K562 (cell line): Measurements from ENCODE around the gene TMEM43.

Experiments
- IRF2 ChIP-seq: sonication (generic); formaldehyde crosslinking; IDR thresholded peaks from 2 replicates; pipeline ENCODE4 v1.8.1; 2022; ENCODE audit warnings: mild to moderate bottlenecking, missing genetic modification reagents
- NFIC ChIP-seq: fragments of 450-650 bp; IDR thresholded peaks from 2 replicates; pipeline ENCODE4 v1.6.1; 2017; ENCODE audit warnings: mild to moderate bottlenecking, inconsistent platforms
- ZNF274 ChIP-seq: IDR thresholded peaks from 2 replicates; pipeline ENCODE4 v1.6.1; 2011; ENCODE audit warnings: low read depth, mild to moderate bottlenecking, low read length, moderate library complexity, borderline replicate concordance
- TF ChIP-seq, protein P1 (sequence below), 2 experiments: fragments of 450-650 bp in 1 of 2; sonication (generic) in 1 of 2; formaldehyde crosslinking; conservative IDR thresholded peaks; 2 replicates each; pipeline versions ENCODE4 v1.4.0 to v1.8.1; 2020 to 2022; ENCODE audit warnings: mild to moderate bottlenecking in 1 of 2, missing genetic modification reagents in 1 of 2

DNA sequence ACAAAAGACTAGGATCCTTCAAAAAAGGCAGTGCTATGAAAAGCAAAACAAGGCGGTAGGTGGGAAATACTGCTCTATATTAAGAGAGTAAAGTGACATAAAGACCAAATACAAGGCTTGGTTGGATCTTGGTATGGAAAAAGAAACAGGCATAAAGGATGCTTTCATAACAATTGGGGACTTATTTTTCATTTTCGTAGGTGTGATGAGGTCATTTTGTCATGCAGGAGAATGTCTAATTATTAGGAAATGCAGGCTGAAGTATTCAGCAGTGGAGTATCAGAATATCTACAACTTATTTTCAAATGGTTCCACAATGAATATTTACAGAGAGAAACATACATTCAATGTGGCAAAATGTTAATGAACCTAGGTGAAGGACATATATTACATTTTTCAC, 44.6 kb downstream of the TMEM43 start:
- TF ChIP-seq, protein P1, sequence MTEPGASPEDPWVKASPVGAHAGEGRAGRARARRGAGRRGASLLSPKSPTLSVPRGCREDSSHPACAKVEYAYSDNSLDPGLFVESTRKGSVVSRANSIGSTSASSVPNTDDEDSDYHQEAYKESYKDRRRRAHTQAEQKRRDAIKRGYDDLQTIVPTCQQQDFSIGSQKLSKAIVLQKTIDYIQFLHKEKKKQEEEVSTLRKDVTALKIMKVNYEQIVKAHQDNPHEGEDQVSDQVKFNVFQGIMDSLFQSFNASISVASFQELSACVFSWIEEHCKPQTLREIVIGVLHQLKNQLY (CRISPR knock-in tag; conservative IDR thresholded peaks at IDR 0.05) = no peak
- TF ChIP-seq NFIC (no peak), IRF2 (CRISPR knock-in tag) (no peak), ZNF274 (no peak)
